Measurements from ENCODE around the gene PEAK1. TPM values are rescaled to one million over a fixed set of nuclear protein-coding genes. Genes with fewer than 3 reads are reported as not detected.

Gene PEAK1
- total RNA-seq, 4 donors from 2014 or later, result 14.5 to 31.1 (median 25.9) TPM

GRCh38 chr15:77356305-77356704 lies 63.6 kb downstream of the PEAK1 start:
- TF ChIP-seq EP300 (IDR thresholded peaks at IDR 0.05), result no peak
- no peak for TF ChIP-seq POLR2AphosphoS5 (IDR thresholded peaks at IDR 0.05)
- no peak for TF ChIP-seq CTCF (IDR thresholded peaks at IDR 0.05)
- TF ChIP-seq POLR2A (IDR thresholded peaks at IDR 0.05), result no peak
- Histone ChIP-seq H3K4me3 (no peak overlapping the region), H3K27ac (no peak overlapping the region), H3K9me3 (no peaks in the 10 kb centered on the region), H3K36me3 (no peaks in the 10 kb centered on the region), H3K4me1 (peaks cover 5% of the 10 kb centered on the region), H3K27me3 (no peaks in the 10 kb centered on the region)
- no peak for DNase-seq (ENCODE audit: low spot score in 2 of 2)
- WGBS, result 95% methylated on average over 3 of the region's 3 CpGs

- no peak overlapping the region for H3K4me3 ChIP-seq
- H3K36me3 ChIP-seq, result no peaks in the 10 kb centered on the region
- TF ChIP-seq POLR2AphosphoS5 (IDR thresholded peaks at IDR 0.05), result no peak
- no peak for TF ChIP-seq POLR2A (IDR thresholded peaks at IDR 0.05)
- no peak for TF ChIP-seq CTCF (IDR thresholded peaks at IDR 0.05)
- no peak for TF ChIP-seq EP300 (IDR thresholded peaks at IDR 0.05)
- DNase-seq (ENCODE audit: low spot score in 2 of 2), result no peak
- no peaks in the 10 kb centered on the region for H3K27me3 ChIP-seq
- WGBS, result 96% methylated on average over 3 of the region's 3 CpGs
- H3K27ac ChIP-seq, result no peak overlapping the region
- no peaks in the 10 kb centered on the region for H3K9me3 ChIP-seq
- H3K4me1 ChIP-seq, result peaks cover 5% of the 10 kb centered on the region
These were observed 64.6 kb downstream of the PEAK1 start for GRCh38 chr15:77355321-77355720.

- no peak for TF ChIP-seq POLR2A (IDR thresholded peaks at IDR 0.05)
- no peak for TF ChIP-seq POLR2AphosphoS5 (IDR thresholded peaks at IDR 0.05)
- Histone ChIP-seq H3K27me3 (no peaks in the 10 kb centered on the region), H3K4me3 (no peak overlapping the region), H3K27ac (no peak overlapping the region), H3K9me3 (no peaks in the 10 kb centered on the region), H3K4me1 (peaks cover 5% of the 10 kb centered on the region), H3K36me3 (no peaks in the 10 kb centered on the region)
- no peak for DNase-seq (ENCODE audit: low spot score in 2 of 2)
These were observed 65.8 kb downstream of the PEAK1 start for GRCh38 chr15:77354063-77354462.

GRCh38 chr15:77352887-77353286 lies 67.0 kb downstream of the PEAK1 start:
- WGBS, result 61% methylated on average over 4 of the region's 4 CpGs

GRCh38 chr15:77350792-77351191 lies 69.1 kb downstream of the PEAK1 start:
- H3K4me1 ChIP-seq, result peaks cover 5% of the 10 kb centered on the region
- no peak for DNase-seq (ENCODE audit: low spot score in 2 of 2)
- H3K36me3 ChIP-seq, result no peaks in the 10 kb centered on the region
- H3K9me3 ChIP-seq, result no peaks in the 10 kb centered on the region
- 97% methylated on average over 1 of the region's 1 CpG for WGBS
- H3K4me3 ChIP-seq, result no peak overlapping the region
- TF ChIP-seq EP300 (IDR thresholded peaks at IDR 0.05) (no peak), POLR2AphosphoS5 (IDR thresholded peaks at IDR 0.05) (no peak), CTCF (IDR thresholded peaks at IDR 0.05) (no peak), POLR2A (IDR thresholded peaks at IDR 0.05) (no peak)
- H3K27ac ChIP-seq, result no peak overlapping the region
- no peaks in the 10 kb centered on the region for H3K27me3 ChIP-seq

More at GRCh38 chr15:77352887-77353286, 67.0 kb downstream of the PEAK1 start:
- TF ChIP-seq POLR2AphosphoS5 (IDR thresholded peaks at IDR 0.05) (no peak), EP300 (IDR thresholded peaks at IDR 0.05) (no peak), CTCF (IDR thresholded peaks at IDR 0.05) (no peak), POLR2A (IDR thresholded peaks at IDR 0.05) (no peak)
- H3K36me3 ChIP-seq, result no peaks in the 10 kb centered on the region
- no peak for DNase-seq (ENCODE audit: low spot score in 2 of 2)
- H3K27me3 ChIP-seq, result no peaks in the 10 kb centered on the region
- H3K4me3 ChIP-seq, result no peak overlapping the region
- H3K4me1 ChIP-seq, result peaks cover 5% of the 10 kb centered on the region
- no peak overlapping the region for H3K27ac ChIP-seq
- H3K9me3 ChIP-seq, result no peaks in the 10 kb centered on the region

- TF ChIP-seq CTCF (IDR thresholded peaks at IDR 0.05) (no peak), POLR2A (IDR thresholded peaks at IDR 0.05) (no peak), EP300 (IDR thresholded peaks at IDR 0.05) (no peak), POLR2AphosphoS5 (IDR thresholded peaks at IDR 0.05) (no peak)
- H3K9me3 ChIP-seq, result no peaks in the 10 kb centered on the region
- WGBS, result 65% methylated on average over 2 of the region's 2 CpGs
- H3K4me1 ChIP-seq, result peaks cover 5% of the 10 kb centered on the region
- no peak overlapping the region for H3K4me3 ChIP-seq
- H3K27ac ChIP-seq, result no peak overlapping the region
- DNase-seq (ENCODE audit: low spot score in 2 of 2), result no peak
- no peaks in the 10 kb centered on the region for H3K27me3 ChIP-seq
- H3K36me3 ChIP-seq, result no peaks in the 10 kb centered on the region
These were observed 70.2 kb downstream of the PEAK1 start for GRCh38 chr15:77349666-77350065.

Measured in suprapubic skin (tissue), 4 donors.